Amniotic stem cell (primary cell): ENCODE data around the gene IWS1.
"Not testable (repeated sequence)": the region's sequence is repeated elsewhere in the genome, so short reads cannot be mapped to it uniquely, and the experiment has no call there.

ENCODE experiments used
- DNase-seq: peaks from one replicate; lab custom pipeline; 2025; lab: John Stamatoyannopoulos, UW

The IWS1 gene

GRCh38 chr2:127454595-127455565 is 71.4 kb downstream of the IWS1 start:
- DNase-seq = no peak

DNA sequence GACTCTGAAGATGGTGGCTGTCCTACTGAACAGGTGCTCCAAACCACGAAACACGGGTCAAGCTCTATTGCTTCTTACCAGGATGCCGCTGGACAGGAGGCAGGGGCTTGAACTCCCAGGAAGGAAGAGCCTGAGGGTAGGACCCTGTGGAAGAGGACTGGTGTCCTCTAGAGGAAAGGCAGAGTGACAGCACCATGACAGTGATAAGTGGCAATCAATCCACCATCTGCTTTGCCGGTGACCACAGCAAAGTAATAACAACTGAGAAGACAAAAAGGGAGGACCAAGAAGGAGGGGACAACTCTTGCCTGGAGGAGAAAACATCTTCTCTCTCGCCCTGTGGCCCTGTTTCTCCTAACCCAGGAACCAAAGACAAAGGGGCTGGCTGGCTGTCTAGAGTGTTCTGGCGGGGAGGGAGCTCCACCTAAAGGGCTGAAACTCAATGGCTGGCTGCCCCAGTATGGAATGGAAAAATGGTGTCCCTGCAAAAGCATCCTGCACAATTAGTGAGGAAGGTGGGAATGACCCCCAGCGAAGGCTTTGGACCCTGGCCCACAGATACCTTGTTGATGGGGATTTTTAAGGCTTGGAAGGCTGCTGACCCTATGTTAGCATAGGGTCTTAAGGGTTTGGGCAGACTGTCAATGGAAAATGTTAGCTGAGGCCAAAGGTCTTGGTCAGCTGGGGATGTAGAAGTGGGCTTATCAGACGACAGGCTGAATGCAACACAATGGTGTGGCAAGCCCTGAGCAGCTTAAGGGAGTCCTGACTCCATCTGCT is 72.7 kb downstream of the IWS1 start:
- DNase-seq = no peak

- no peak for DNase-seq
Observed at GRCh38 chr2:127453013-127453391, 73.3 kb downstream of the IWS1 start.

DNA sequence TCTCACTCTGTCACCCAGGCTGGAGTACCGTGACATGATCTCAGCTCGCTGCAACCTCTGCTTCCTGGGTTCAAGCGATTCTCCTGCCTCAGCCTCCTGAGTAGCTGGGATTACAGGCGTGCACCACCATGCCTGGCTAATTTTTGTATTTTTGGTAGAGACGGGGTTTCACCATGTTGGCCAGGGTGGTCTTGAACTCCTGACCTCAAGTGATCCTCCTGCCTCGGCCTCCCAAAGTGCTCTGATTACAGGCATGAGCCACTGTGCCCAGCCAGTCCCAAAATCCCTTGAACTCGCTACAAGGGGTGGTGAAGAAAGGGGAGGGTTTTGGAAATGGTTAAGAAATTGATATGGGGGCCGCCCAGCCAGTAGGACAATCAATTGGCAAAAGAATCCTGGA is 73.9 kb downstream of the IWS1 start:
- not testable (repeated sequence) for DNase-seq

GRCh38 chr2:127451981-127452380 is 74.3 kb downstream of the IWS1 start:
- DNase-seq = no peak

- no peak for DNase-seq
Observed at GRCh38 chr2:127449898-127450297, 76.4 kb downstream of the IWS1 start.

DNA sequence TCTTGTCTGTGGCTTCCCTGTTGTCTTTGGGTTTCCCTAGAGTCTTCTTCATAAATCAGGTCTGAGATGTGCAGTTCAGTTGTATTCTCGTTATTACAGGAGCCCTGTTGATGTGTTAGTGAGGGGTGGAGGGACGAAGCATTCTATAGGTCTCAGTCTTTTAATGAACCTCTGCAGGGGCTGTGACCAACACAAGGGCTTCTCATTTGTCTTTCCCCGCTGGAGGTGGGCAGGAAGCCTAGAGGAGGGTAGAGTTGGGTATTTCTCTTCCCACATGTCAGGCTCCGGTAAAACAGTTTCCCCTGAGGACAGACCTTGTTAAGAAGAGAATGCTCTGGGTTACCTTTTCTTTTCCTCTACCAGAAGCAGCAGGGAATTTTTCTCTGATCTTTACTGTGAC is 76.9 kb downstream of the IWS1 start:
- DNase-seq = no peak

- no peak for DNase-seq
Observed at GRCh38 chr2:127448526-127448925, 77.8 kb downstream of the IWS1 start.

DNA sequence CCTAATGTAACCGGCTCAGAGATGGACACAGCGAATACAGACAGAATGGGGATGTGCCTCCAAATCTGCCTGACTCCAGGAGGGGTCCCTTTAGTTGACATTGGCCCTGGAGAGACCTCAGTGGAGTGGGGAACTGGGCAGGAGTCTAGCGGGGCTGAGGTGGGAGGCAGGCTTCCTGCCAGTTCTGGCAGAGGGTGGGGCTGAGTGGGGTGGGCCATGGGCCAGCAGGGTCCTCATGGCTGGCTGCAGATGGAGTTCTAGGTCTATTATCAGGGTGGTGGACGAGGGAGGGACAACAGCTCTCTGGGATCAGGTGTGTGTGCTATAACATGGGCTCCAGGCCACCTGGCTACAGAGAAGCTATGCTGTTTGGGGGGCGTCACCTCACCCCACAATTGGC is 86.9 kb downstream of the IWS1 start:
- no peak for DNase-seq

DNA sequence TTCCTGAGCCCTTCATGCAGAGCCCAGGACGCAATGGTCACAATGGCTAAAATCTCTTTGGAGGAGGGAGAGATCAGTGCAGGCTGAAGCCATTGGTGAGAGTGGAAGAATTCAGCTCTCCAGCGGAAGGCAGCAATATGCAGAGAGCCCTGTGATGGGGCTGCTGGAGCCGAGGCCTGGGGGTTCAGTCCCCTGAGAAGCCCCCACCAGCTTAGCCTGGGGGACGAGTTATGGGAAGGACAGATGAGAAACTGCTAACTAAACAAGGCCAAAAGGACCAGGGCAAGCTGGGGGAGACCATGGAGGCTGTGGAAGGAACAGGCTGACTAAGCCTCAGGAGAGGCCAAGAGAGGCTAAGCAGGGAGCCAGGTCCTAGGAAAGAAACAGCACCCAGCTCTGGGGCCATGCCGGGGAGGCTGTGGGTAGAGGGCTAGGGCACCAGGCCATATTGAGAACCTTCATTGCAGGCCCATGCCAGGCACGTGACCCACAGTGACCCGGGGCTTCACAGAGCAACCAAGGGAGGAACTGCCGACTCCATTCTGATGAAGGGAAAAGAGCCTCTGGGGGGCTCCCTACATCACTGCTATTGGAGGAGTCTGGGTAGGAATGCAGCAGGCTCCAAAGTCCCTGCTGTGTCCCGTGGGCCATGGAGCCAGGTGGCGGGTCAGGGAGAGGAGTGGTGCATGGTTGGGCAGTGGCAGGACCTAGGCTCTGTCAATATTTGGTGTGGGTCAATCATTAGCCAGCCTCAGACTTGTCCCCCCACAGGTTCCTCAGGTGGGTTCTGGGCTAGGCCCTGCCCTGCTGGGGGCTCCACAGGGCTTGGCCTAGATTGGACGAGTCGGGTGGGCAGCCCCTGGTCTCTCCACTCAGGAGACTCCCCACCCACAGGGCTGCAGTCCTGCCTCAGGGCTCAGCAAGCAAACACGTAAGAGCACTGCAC is 88.2 kb downstream of the IWS1 start:
- no peak for DNase-seq

- DNase-seq = no peak
Observed at GRCh38 chr2:127437056-127437455, 89.2 kb downstream of the IWS1 start.

- no peak for DNase-seq
Observed at GRCh38 chr2:127434515-127434914, 91.8 kb downstream of the IWS1 start.

DNA sequence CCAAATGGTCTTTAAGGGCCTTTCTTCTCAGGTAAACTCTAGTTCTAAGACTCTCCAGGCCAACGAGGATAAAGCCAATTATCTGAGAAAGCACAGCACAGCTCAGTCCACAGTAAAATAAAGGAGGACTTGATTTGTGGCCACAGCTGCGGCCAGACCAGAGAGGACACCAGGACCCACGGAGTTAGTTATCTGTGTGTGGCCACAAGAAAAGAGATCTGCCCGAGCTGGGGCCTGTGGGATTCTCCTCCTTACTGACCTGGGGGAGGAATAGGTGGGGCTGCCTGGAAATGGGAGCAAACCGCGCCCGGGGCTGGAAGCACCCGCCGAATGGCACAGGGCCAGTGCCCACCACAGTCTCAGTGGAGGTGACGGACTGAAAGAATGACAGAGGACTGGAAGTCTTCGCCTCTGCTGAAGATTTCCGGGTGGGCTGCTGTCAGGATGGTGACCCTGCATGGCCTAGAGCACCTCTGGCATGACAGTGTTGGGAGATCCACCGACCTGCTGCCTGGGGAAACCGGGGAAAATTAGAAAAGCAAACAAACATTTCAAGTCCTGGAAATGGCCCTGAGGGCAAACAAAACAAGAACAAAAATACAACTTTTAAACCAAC is 94.8 kb downstream of the IWS1 start:
- no peak for DNase-seq
